WI38 (cell line): ENCODE results near the gene SLC50A1.
"Not testable (repeated sequence)": the region's sequence is repeated elsewhere in the genome, so short reads cannot be mapped to it uniquely, and the experiment has no call there.

ENCODE experiments used
- H3K4me3 ChIP-seq: 2 replicates; pipeline ENCODE4 v1.5.1; 2011; ENCODE audit warnings: low read depth, mild to moderate bottlenecking, control low read depth, low read length
- TF ChIP-seq, protein P1 (sequence below): IDR thresholded peaks from 2 replicates; pipeline ENCODE4 v1.5.1; 2012; ENCODE audit warnings: low read depth, mild to moderate bottlenecking, control low read depth, low read length

SLC50A1 gene

DNA sequence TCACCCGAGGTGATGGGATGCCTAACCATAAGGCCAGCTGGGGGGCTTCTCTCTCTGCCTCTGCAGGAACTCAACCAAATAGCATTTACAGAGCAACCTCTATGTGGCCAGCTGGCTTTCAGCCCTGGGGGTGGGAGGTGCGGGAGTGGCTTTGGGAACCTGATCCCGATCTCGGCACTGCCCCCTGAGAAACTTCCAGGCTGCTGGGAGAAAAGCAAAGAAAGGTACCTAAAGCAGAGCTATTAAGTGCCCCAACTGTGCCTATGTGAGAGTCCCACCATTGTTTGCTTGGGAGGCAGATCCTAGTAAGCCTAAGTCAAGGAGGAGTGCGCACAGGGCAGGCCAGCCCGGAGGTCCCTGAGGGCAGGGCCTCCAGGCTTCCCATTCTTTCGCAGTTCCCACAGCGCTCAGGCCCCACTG, 30.4 kb downstream of the SLC50A1 start:
- TF ChIP-seq, protein P1, sequence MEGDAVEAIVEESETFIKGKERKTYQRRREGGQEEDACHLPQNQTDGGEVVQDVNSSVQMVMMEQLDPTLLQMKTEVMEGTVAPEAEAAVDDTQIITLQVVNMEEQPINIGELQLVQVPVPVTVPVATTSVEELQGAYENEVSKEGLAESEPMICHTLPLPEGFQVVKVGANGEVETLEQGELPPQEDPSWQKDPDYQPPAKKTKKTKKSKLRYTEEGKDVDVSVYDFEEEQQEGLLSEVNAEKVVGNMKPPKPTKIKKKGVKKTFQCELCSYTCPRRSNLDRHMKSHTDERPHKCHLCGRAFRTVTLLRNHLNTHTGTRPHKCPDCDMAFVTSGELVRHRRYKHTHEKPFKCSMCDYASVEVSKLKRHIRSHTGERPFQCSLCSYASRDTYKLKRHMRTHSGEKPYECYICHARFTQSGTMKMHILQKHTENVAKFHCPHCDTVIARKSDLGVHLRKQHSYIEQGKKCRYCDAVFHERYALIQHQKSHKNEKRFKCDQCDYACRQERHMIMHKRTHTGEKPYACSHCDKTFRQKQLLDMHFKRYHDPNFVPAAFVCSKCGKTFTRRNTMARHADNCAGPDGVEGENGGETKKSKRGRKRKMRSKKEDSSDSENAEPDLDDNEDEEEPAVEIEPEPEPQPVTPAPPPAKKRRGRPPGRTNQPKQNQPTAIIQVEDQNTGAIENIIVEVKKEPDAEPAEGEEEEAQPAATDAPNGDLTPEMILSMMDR, result no peak
- H3K4me3 ChIP-seq, result no peak overlapping the region

DNA sequence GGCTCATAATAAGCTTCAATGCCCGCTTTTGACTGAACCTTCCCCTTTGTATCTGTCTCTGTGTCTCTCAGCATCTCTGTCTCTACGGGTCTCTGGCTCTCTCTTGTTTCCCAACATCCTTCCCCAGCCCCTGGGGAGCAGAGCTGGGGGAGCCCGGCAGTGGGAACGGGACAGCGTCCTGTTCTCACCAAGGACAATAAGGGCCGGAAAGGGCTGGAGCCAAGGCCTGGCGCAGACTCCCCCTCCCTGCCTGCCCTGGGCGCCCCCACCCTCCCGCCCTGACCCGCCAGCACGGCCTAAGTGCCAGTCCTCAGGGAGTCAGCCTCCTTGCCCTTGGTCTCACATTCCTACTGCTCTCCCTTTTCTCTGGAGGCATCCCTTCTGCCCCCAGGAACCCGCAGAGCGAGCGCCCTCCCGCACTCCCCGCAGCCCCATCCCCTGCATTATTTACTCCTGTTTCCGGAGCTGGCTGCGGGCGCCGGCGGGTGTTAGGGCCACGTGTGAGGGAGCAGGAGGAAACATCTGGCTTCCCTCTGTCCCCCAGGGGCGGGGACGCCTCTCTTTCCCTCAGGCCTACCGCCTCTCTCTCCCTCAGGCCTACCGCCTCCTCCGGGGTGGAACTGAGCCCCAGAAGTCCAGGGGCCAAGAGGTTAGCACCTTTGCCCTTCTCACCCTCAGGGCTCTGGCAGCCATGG, 31.0 kb downstream of the SLC50A1 start:
- no peak overlapping the region for H3K4me3 ChIP-seq
- TF ChIP-seq, protein P1, result no peak

DNA sequence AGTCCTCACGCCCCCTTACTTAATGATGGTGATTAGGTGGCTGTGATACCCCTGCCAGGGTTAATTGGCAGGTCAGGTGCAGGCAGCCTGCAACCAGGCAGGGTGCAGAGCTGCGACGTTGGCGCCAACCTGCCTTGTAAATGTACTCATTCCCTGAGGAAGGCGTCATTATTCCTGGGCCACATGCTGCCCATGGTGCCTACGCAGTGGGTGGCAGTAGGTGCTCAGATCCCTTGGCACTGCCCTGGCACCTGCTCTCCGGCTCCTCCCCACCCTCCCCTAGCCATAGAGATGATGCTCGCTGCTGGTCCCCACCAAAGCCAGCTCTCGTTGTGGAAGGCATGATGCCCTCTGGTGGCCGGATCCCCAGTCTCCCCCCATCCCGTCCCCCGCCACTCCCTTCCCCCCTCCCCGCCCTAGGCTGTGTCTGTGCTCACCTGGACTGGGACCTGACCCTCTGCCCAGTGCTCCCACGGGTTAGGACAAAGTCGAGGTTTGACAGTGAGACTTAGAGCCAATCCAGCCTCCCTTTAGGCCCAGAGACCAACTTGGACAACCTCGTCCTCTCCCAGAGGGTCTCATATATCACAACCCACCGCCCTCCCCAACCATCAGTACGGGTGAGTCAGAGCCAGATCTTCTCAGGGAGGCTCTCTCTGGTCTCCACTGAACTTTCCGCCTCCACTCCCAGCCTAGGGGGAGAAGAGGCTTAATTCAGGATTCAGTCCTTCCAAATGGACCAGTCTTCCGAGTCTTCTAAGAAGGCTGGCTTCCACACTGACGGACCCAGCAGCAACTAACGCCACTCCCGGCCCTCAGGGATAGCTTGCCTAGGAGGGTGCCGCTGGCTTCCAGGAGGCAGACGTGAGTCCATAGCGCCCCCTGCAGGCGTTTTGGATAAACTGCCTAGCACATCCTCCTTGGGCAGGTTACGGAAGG, 31.8 kb downstream of the SLC50A1 start:
- H3K4me3 ChIP-seq, result no peak overlapping the region

DNA sequence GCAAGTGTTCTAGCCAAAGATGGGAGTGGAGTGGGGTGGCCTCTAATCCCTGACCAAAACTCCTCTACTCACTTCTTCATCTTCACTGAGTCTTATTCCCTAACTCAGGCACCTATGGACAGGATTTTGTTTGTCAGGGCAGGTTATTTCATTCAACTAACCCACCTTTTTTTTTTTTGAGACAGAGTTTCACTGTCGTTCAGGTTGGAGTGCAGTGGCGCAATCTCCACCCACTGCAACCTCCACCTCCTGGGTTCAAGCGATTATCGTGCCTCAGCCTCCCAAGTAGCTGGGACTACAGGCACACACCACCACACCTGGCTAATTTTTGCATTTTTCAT, 32.4 kb downstream of the SLC50A1 start:
- H3K4me3 ChIP-seq, result not testable (repeated sequence)

More for the DNA sequence above, 31.8 kb downstream of the SLC50A1 start:
- TF ChIP-seq, protein P1, result peak; percentile 90

DNA sequence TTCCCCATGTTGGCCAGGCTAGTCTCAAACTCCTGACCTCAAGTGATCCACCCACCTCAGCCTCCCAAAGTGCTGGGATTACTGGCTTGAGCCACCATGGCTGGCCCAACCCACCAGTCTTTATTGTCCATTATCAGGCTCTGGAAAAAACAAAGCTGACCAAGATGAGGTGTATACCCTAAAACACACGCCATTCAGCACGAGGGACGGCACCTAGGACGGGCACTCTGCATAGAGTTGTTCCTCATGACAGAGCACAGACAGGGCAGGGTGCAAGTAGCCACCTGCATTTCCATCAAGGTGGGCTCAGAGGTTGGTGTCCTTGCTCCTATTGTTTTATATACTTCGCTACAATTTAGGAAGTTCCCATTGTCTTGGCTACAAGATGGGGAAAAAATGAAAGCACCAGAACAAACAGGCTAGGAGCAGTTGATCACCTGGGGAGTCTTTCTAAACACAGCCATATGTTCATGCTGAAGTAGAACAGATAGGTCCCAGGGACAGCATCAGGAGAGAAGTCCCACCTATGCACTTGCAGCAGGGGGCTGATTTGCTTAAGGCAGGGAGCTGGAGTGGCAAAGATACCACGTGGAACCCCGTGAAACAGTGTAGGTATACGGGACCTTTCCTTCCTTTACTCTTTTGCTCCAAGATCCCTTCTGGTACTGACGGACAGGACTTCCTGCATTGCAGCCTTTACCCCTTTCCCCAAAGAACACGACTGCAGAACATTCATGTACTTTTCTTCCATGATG, 33.0 kb downstream of the SLC50A1 start:
- TF ChIP-seq, protein P1, result no peak
- H3K4me3 ChIP-seq, result no peak overlapping the region

DNA sequence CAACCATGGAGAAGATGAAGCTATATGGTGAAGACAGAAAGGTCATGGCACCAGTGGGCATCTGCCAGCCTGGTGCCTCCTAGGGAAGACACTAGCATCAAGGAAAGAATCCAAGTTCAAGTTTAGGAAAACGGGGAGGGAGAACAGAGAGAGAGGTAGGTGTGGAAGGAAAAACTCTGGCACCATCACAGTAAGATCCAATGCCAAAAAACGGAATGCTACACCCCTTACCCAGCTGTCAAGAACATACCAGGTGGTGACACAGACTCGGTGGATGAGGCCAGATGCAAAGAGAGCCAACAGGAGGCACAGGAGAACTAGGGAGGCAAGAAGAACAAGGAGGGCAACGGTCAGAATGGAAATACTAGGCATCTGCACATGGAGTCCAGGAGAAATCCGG, 33.9 kb downstream of the SLC50A1 start:
- TF ChIP-seq, protein P1, result no peak
- no peak overlapping the region for H3K4me3 ChIP-seq

DNA sequence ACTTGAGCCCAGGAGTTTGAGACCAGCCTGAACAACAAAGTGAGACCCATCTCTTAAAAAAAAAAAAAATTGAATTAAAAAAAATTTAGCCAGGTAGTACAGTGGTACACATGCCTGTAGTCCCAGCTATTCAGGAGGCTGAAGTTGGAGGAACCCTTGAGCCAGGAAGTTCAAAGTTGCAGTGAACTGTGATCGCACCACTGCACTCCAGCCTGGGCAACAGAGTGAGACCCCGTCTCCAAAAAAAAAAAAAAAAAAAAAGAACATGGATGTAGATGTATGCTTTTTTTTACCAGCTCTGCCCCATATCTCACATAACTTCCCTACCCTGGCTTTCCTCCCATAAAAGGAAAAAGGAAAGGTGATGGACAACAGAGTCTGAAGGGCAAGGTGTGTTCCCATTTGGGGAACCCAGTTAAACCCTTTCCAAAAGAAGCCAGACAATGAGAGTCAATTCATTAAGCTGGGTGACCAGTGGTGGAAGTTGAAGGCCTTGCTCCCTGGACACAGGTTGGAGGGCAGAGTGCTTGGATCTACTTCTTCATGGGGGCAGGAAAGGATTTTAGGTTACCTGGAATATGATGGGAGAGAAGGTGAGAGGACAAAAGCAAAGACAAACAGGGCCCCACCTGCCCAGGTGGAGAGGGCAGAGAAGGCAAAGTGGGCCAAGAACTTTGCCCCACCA, 34.6 kb downstream of the SLC50A1 start:
- TF ChIP-seq, protein P1, result no peak
- H3K4me3 ChIP-seq, result no peak overlapping the region
